ENCODE results near the gene SVEP1. TPM values are rescaled to one million over a fixed set of nuclear protein-coding genes. Genes with fewer than 3 reads are reported as not detected.

The SVEP1 gene
- total RNA-seq, 1 donor from 2014 or later, result 0.10 TPM

DNA sequence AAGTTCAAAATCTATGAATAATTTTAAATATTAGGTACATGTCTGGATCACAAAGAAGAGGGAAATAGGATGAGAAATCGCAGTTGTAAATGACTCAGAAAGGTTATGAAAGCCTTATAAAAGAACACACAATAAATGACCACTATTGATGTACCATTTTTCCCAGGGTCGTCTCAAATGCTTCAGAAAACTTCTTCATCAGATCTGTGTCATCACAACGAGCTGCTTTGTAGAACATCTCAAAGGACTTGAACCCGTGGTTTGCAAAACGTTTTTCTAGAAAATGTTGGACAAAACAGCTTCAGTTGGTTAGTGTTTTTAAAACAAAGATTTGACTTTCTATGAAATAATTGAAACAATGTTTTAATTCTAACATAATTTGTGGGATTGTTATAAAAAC, 100.1 kb downstream of the SVEP1 start:
- TF ChIP-seq, protein P1, sequence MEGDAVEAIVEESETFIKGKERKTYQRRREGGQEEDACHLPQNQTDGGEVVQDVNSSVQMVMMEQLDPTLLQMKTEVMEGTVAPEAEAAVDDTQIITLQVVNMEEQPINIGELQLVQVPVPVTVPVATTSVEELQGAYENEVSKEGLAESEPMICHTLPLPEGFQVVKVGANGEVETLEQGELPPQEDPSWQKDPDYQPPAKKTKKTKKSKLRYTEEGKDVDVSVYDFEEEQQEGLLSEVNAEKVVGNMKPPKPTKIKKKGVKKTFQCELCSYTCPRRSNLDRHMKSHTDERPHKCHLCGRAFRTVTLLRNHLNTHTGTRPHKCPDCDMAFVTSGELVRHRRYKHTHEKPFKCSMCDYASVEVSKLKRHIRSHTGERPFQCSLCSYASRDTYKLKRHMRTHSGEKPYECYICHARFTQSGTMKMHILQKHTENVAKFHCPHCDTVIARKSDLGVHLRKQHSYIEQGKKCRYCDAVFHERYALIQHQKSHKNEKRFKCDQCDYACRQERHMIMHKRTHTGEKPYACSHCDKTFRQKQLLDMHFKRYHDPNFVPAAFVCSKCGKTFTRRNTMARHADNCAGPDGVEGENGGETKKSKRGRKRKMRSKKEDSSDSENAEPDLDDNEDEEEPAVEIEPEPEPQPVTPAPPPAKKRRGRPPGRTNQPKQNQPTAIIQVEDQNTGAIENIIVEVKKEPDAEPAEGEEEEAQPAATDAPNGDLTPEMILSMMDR (IDR thresholded peaks at IDR 0.05; ENCODE audit: partially characterized antibody, unreplicated experiment), result no peak
- no peak overlapping the region for H3K27ac Mint-ChIP-seq (ENCODE audit: unreplicated experiment)
- no peak overlapping the region for H3K4me3 Mint-ChIP-seq (ENCODE audit: unreplicated experiment)
- H3K27me3 Mint-ChIP-seq (ENCODE audit: unreplicated experiment), result no peaks in the 10 kb centered on the region
- H3K36me3 Mint-ChIP-seq (ENCODE audit: unreplicated experiment), result no peaks in the 10 kb centered on the region
- no peaks in the 10 kb centered on the region for H3K4me1 Mint-ChIP-seq (ENCODE audit: low read depth, unreplicated experiment)
- no peak for DNase-seq
- H3K9me3 Mint-ChIP-seq (ENCODE audit: unreplicated experiment), result no peaks in the 10 kb centered on the region

- TF ChIP-seq, protein P1 (IDR thresholded peaks at IDR 0.05; ENCODE audit: partially characterized antibody, unreplicated experiment), result no peak
- no peaks in the 10 kb centered on the region for H3K9me3 Mint-ChIP-seq (ENCODE audit: unreplicated experiment)
- H3K4me3 Mint-ChIP-seq (ENCODE audit: unreplicated experiment), result no peak overlapping the region
- no peak overlapping the region for H3K27ac Mint-ChIP-seq (ENCODE audit: unreplicated experiment)
- no peaks in the 10 kb centered on the region for H3K4me1 Mint-ChIP-seq (ENCODE audit: low read depth, unreplicated experiment)
- H3K27me3 Mint-ChIP-seq (ENCODE audit: unreplicated experiment), result no peaks in the 10 kb centered on the region
- no peaks in the 10 kb centered on the region for H3K36me3 Mint-ChIP-seq (ENCODE audit: unreplicated experiment)
- no peak for DNase-seq
Measured at GRCh38 chr9:110476251-110476650, 103.3 kb downstream of the SVEP1 start.

- no peaks in the 10 kb centered on the region for H3K4me1 Mint-ChIP-seq (ENCODE audit: low read depth, unreplicated experiment)
- no peaks in the 10 kb centered on the region for H3K27me3 Mint-ChIP-seq (ENCODE audit: unreplicated experiment)
- DNase-seq, result no peak
- no peaks in the 10 kb centered on the region for H3K36me3 Mint-ChIP-seq (ENCODE audit: unreplicated experiment)
- no peaks in the 10 kb centered on the region for H3K9me3 Mint-ChIP-seq (ENCODE audit: unreplicated experiment)
- TF ChIP-seq, protein P1 (IDR thresholded peaks at IDR 0.05; ENCODE audit: partially characterized antibody, unreplicated experiment), result no peak
- no peak overlapping the region for H3K4me3 Mint-ChIP-seq (ENCODE audit: unreplicated experiment)
- no peak overlapping the region for H3K27ac Mint-ChIP-seq (ENCODE audit: unreplicated experiment)
Measured at GRCh38 chr9:110472111-110472510, 107.4 kb downstream of the SVEP1 start.

GRCh38 chr9:110468950-110469349, 110.6 kb downstream of the SVEP1 start:
- H3K27me3 Mint-ChIP-seq (ENCODE audit: unreplicated experiment), result no peaks in the 10 kb centered on the region
- H3K4me3 Mint-ChIP-seq (ENCODE audit: unreplicated experiment), result no peak overlapping the region
- H3K36me3 Mint-ChIP-seq (ENCODE audit: unreplicated experiment), result no peaks in the 10 kb centered on the region
- no peaks in the 10 kb centered on the region for H3K4me1 Mint-ChIP-seq (ENCODE audit: low read depth, unreplicated experiment)
- no peaks in the 10 kb centered on the region for H3K9me3 Mint-ChIP-seq (ENCODE audit: unreplicated experiment)
- TF ChIP-seq, protein P1 (IDR thresholded peaks at IDR 0.05; ENCODE audit: partially characterized antibody, unreplicated experiment), result no peak
- no peak for DNase-seq
- H3K27ac Mint-ChIP-seq (ENCODE audit: unreplicated experiment), result no peak overlapping the region

GRCh38 chr9:110465190-110465589, 114.4 kb downstream of the SVEP1 start:
- Mint-ChIP-seq H3K4me3 (ENCODE audit: unreplicated experiment) (no peak overlapping the region), H3K36me3 (ENCODE audit: unreplicated experiment) (no peaks in the 10 kb centered on the region), H3K27ac (ENCODE audit: unreplicated experiment) (no peak overlapping the region), H3K4me1 (ENCODE audit: low read depth, unreplicated experiment) (no peaks in the 10 kb centered on the region), H3K27me3 (ENCODE audit: unreplicated experiment) (no peaks in the 10 kb centered on the region), H3K9me3 (ENCODE audit: unreplicated experiment) (no peaks in the 10 kb centered on the region)
- no peak for DNase-seq
- TF ChIP-seq, protein P1 (IDR thresholded peaks at IDR 0.05; ENCODE audit: partially characterized antibody, unreplicated experiment), result no peak
